ENCODE data around the gene ADGRB2.

DNA sequence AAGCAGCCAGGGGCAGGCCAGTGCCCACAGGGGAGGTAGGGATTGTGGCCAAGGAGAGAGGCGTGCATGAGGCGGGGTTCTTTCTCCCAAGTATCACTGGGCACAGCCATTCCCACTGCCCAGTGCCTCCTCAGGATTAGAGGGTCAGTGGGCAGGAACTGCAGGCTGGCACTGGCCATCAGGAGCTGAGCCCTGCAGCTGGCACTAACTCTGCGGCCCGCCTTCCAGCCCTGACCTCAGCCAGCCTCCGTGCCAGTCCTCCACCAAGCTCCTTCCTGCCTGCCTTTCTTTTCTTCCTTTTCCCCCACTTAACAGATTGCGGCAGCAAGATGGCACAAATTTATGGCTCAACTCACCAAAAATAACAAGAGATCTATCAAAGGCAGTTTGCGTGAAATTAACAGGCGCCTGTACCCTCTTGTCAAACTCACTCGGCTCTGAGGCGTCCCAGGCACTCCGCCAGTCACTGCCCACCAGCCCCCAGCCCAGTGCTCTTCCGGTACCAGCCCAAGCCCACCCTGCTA is 11.1 kb downstream of the ADGRB2 start:
- TF ChIP-seq EZH2 (IDR thresholded peaks at IDR 0.05; ENCODE audit: borderline replicate concordance, low read depth, low read length, severe bottlenecking) (no peak), CTCF (IDR thresholded peaks at IDR 0.05; ENCODE audit: borderline replicate concordance, extremely low read depth, low read length, poor library complexity, severe bottlenecking) (no peak)

Data from DND-41 (cell line).